ENCODE data around the gene LRRC10B. TPM values are rescaled to one million over a fixed set of nuclear protein-coding genes. Genes with fewer than 3 reads are reported as not detected.

Gene LRRC10B
- total and polyA plus RNA-seq, 2 experiments from 2014 or later = 0.43 TPM; not detected in 1

DNA sequence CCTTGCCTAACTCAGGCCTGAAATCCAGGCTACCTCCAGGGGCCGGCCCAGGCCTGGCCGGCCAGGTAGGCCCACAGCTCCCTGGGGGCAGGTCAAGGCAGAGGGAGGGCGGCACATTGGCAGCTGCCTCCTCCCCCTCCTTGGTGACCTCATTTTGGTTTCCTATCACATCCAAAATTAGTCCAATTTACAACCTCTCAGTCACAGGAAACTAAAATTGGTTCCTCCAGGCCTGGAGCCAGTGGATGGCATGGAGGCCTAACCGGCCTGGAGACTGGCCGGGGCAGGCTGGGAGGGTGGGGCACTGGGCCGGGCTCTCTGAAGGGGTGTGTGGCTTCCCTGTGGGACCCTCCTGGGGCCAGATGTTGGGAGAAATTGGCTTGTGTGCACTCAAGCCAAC, 35.9 kb downstream of the LRRC10B start:
- TF ChIP-seq EZH2 (IDR thresholded peaks at IDR 0.05; ENCODE audit: insufficient read depth, poor library complexity, severe bottlenecking) (no peak), EZH2phosphoT487 (IDR thresholded peaks at IDR 0.05; ENCODE audit: insufficient read depth, low read depth) (no peak)
- no peak overlapping the region for H3K9ac ChIP-seq
- H3F3A ChIP-seq (ENCODE audit: insufficient read depth) = peaks cover 16% of the 10 kb centered on the region; the same call in 1 of the 2 replicates
- no peak overlapping the region for H3K4me3 ChIP-seq
- no peak overlapping the region for H3K4me2 ChIP-seq (ENCODE audit: unreplicated experiment)
- H3K36me3 ChIP-seq (ENCODE audit: low read depth) = no peaks in the 10 kb centered on the region
- no peaks in the 10 kb centered on the region for H4K20me1 ChIP-seq (ENCODE audit: insufficient read depth)
- H3K9me3 ChIP-seq (ENCODE audit: low read depth) = no peaks in the 10 kb centered on the region
- 75 to 76% methylated on average over 6 of the region's 6 CpGs for WGBS, 2 experiments (ENCODE audit: low coverage in 1 of 2, low lambda C conversion rate in 2 of 2, missing lambda C conversion rate in 2 of 2)
- DNase-seq = no peak
- no peaks in the 10 kb centered on the region for H3K79me2 ChIP-seq (ENCODE audit: insufficient read depth)
- in situ Hi-C loops (cut with MboI) = no loop called here
- peaks cover 15% of the 10 kb centered on the region for H3K4me1 ChIP-seq (ENCODE audit: insufficient read depth)
- no peak overlapping the region for H2AFZ ChIP-seq
- no peaks in the 10 kb centered on the region for H3K27me3 ChIP-seq (replicated peaks; ENCODE audit: insufficient read depth)
- peak overlapping the region; percentile 78 for H3K27ac ChIP-seq
- H3K9me2 ChIP-seq (ENCODE audit: insufficient read depth) = no peaks in the 10 kb centered on the region

GRCh38 chr11:61545341-61545740, 36.8 kb downstream of the LRRC10B start:
- no peaks in the 10 kb centered on the region for H3K9me3 ChIP-seq (ENCODE audit: low read depth)
- 80 to 84% methylated on average over 7 of the region's 7 CpGs for WGBS, 2 experiments (ENCODE audit: low coverage in 1 of 2, low lambda C conversion rate in 2 of 2, missing lambda C conversion rate in 2 of 2)
- in situ Hi-C loops (cut with MboI) = no loop called here
- DNase-seq = peak; percentile 36
- no peaks in the 10 kb centered on the region for H4K20me1 ChIP-seq (ENCODE audit: insufficient read depth)
- no peaks in the 10 kb centered on the region for H3K27me3 ChIP-seq (replicated peaks; ENCODE audit: insufficient read depth)
- no peak overlapping the region for H3K4me3 ChIP-seq
- no peak overlapping the region for H3K27ac ChIP-seq
- H2AFZ ChIP-seq = no peak overlapping the region
- H3K4me2 ChIP-seq (ENCODE audit: unreplicated experiment) = no peak overlapping the region
- H3K79me2 ChIP-seq (ENCODE audit: insufficient read depth) = no peaks in the 10 kb centered on the region
- H3F3A ChIP-seq (ENCODE audit: insufficient read depth) = peaks cover 16% of the 10 kb centered on the region; the same call in 1 of the 2 replicates
- no peaks in the 10 kb centered on the region for H3K9me2 ChIP-seq (ENCODE audit: insufficient read depth)
- H3K36me3 ChIP-seq (ENCODE audit: low read depth) = no peaks in the 10 kb centered on the region
- H3K9ac ChIP-seq = no peak overlapping the region
- H3K4me1 ChIP-seq (ENCODE audit: insufficient read depth) = peaks cover 15% of the 10 kb centered on the region
- TF ChIP-seq EZH2 (IDR thresholded peaks at IDR 0.05; ENCODE audit: insufficient read depth, poor library complexity, severe bottlenecking) (no peak), EZH2phosphoT487 (IDR thresholded peaks at IDR 0.05; ENCODE audit: insufficient read depth, low read depth) (no peak)

GRCh38 chr11:61545921-61546320, 37.4 kb downstream of the LRRC10B start:
- no peaks in the 10 kb centered on the region for H3K9me2 ChIP-seq (ENCODE audit: insufficient read depth)
- H3K4me3 ChIP-seq = no peak overlapping the region
- H2AFZ ChIP-seq = no peak overlapping the region
- H3K27ac ChIP-seq = no peak overlapping the region
- H3K9ac ChIP-seq = no peak overlapping the region
- no peak overlapping the region for H3K4me2 ChIP-seq (ENCODE audit: unreplicated experiment)
- no peaks in the 10 kb centered on the region for H3K9me3 ChIP-seq (ENCODE audit: low read depth)
- no peaks in the 10 kb centered on the region for H3K36me3 ChIP-seq (ENCODE audit: low read depth)
- in situ Hi-C loops (cut with MboI) = no loop called here
- H4K20me1 ChIP-seq (ENCODE audit: insufficient read depth) = no peaks in the 10 kb centered on the region
- H3F3A ChIP-seq (ENCODE audit: insufficient read depth) = peaks cover 16% of the 10 kb centered on the region; the same call in 1 of the 2 replicates
- 83 to 91% methylated on average over 22 to 32 of the region's 32 CpGs for WGBS, 2 experiments (ENCODE audit: low coverage in 1 of 2, low lambda C conversion rate in 2 of 2, missing lambda C conversion rate in 2 of 2)
- no peaks in the 10 kb centered on the region for H3K27me3 ChIP-seq (replicated peaks; ENCODE audit: insufficient read depth)
- peaks cover 15% of the 10 kb centered on the region for H3K4me1 ChIP-seq (ENCODE audit: insufficient read depth)
- no peak for TF ChIP-seq EZH2phosphoT487 (IDR thresholded peaks at IDR 0.05; ENCODE audit: insufficient read depth, low read depth)
- TF ChIP-seq EZH2 (IDR thresholded peaks at IDR 0.05; ENCODE audit: insufficient read depth, poor library complexity, severe bottlenecking) = no peak
- H3K79me2 ChIP-seq (ENCODE audit: insufficient read depth) = no peaks in the 10 kb centered on the region
- DNase-seq = no peak

DNA sequence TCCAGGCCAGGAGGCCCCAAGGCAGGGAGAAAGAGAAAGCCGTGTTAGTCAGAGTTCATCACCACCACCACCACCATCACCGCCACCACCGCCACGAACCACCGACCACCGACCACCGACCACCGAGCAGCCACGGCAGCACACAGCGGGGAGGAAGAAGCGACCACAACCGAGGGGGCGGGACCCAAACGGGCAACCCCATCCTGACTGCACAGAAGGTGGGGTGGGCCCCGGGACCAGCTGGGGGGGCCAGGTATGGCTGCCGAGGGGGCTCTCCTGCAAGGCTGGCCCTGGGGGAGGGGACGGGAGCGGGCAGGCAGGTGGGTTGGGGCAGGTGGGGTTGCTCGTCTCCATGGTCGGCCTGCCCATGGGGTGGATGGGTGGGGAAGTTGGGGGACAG, 38.1 kb downstream of the LRRC10B start:
- Histone ChIP-seq H3K9ac (no peak overlapping the region), H3K4me3 (no peak overlapping the region), H2AFZ (no peak overlapping the region), H3K27ac (no peak overlapping the region), H4K20me1 (ENCODE audit: insufficient read depth) (no peaks in the 10 kb centered on the region), H3K36me3 (ENCODE audit: low read depth) (no peaks in the 10 kb centered on the region), H3K79me2 (ENCODE audit: insufficient read depth) (no peaks in the 10 kb centered on the region), H3F3A (ENCODE audit: insufficient read depth) (peaks cover 16% of the 10 kb centered on the region; the same call in 1 of the 2 replicates), H3K27me3 (replicated peaks; ENCODE audit: insufficient read depth) (no peaks in the 10 kb centered on the region), H3K9me3 (ENCODE audit: low read depth) (no peaks in the 10 kb centered on the region), H3K4me2 (ENCODE audit: unreplicated experiment) (no peak overlapping the region), H3K9me2 (ENCODE audit: insufficient read depth) (no peaks in the 10 kb centered on the region), H3K4me1 (ENCODE audit: insufficient read depth) (peaks cover 19% of the 10 kb centered on the region)
- no peak for TF ChIP-seq EZH2phosphoT487 (IDR thresholded peaks at IDR 0.05; ENCODE audit: insufficient read depth, low read depth)
- no peak for TF ChIP-seq EZH2 (IDR thresholded peaks at IDR 0.05; ENCODE audit: insufficient read depth, poor library complexity, severe bottlenecking)
- DNase-seq = peak; percentile 36
- 8 to 10% methylated on average over 18 to 20 of the region's 20 CpGs for WGBS, 2 experiments (ENCODE audit: low coverage in 1 of 2, low lambda C conversion rate in 2 of 2, missing lambda C conversion rate in 2 of 2)
- in situ Hi-C loops (cut with MboI) = no loop called here

- H3K27me3 ChIP-seq (replicated peaks; ENCODE audit: insufficient read depth) = no peaks in the 10 kb centered on the region
These were observed 38.7 kb downstream of the LRRC10B start for GRCh38 chr11:61547246-61547645.

More at GRCh38 chr11:61547246-61547645, 38.7 kb downstream of the LRRC10B start:
- in situ Hi-C loops (cut with MboI) = no loop called here
- H3F3A ChIP-seq (ENCODE audit: insufficient read depth) = peaks cover 16% of the 10 kb centered on the region; the same call in 1 of the 2 replicates
- H4K20me1 ChIP-seq (ENCODE audit: insufficient read depth) = no peaks in the 10 kb centered on the region
- no peak overlapping the region for H3K4me2 ChIP-seq (ENCODE audit: unreplicated experiment)
- no peak overlapping the region for H2AFZ ChIP-seq
- DNase-seq = no peak
- H3K9me3 ChIP-seq (ENCODE audit: low read depth) = no peaks in the 10 kb centered on the region
- H3K4me1 ChIP-seq (ENCODE audit: insufficient read depth) = peaks cover 21% of the 10 kb centered on the region
- H3K4me3 ChIP-seq = no peak overlapping the region
- 62 to 66% methylated on average over 17 to 19 of the region's 19 CpGs for WGBS, 2 experiments (ENCODE audit: low coverage in 1 of 2, low lambda C conversion rate in 2 of 2, missing lambda C conversion rate in 2 of 2)
- no peak overlapping the region for H3K9ac ChIP-seq
- no peak for TF ChIP-seq EZH2phosphoT487 (IDR thresholded peaks at IDR 0.05; ENCODE audit: insufficient read depth, low read depth)
- no peak for TF ChIP-seq EZH2 (IDR thresholded peaks at IDR 0.05; ENCODE audit: insufficient read depth, poor library complexity, severe bottlenecking)
- no peaks in the 10 kb centered on the region for H3K36me3 ChIP-seq (ENCODE audit: low read depth)
- H3K9me2 ChIP-seq (ENCODE audit: insufficient read depth) = no peaks in the 10 kb centered on the region
- no peak overlapping the region for H3K27ac ChIP-seq
- H3K79me2 ChIP-seq (ENCODE audit: insufficient read depth) = no peaks in the 10 kb centered on the region
